Choroid plexus epithelial cell (primary cell): Measurements from ENCODE around the gene MACF1.

Experiments
- DNase-seq: peaks from one replicate; pipeline ENCODE4 v3.0.0-alpha.2; 2010; ENCODE audit warnings: low read depth
- H3K4me3 ChIP-seq: 2 replicates; pipeline ENCODE4 v1.5.1; 2011; ENCODE audit warnings: low read depth, mild to moderate bottlenecking, control low read depth, low read length, moderate library complexity
- CTCF ChIP-seq: conservative IDR thresholded peaks from 2 replicates; pipeline ENCODE4 v1.5.1; 2011; ENCODE audit warnings: low read depth, mild to moderate bottlenecking, control low read depth, inconsistent platforms, low read length, moderate library complexity

Gene MACF1

GRCh38 chr1:39410915-39411436, 206.5 kb downstream of the MACF1 start:
- DNase-seq: peak; percentile 97
- peak; percentile 94 for TF ChIP-seq CTCF

DNA sequence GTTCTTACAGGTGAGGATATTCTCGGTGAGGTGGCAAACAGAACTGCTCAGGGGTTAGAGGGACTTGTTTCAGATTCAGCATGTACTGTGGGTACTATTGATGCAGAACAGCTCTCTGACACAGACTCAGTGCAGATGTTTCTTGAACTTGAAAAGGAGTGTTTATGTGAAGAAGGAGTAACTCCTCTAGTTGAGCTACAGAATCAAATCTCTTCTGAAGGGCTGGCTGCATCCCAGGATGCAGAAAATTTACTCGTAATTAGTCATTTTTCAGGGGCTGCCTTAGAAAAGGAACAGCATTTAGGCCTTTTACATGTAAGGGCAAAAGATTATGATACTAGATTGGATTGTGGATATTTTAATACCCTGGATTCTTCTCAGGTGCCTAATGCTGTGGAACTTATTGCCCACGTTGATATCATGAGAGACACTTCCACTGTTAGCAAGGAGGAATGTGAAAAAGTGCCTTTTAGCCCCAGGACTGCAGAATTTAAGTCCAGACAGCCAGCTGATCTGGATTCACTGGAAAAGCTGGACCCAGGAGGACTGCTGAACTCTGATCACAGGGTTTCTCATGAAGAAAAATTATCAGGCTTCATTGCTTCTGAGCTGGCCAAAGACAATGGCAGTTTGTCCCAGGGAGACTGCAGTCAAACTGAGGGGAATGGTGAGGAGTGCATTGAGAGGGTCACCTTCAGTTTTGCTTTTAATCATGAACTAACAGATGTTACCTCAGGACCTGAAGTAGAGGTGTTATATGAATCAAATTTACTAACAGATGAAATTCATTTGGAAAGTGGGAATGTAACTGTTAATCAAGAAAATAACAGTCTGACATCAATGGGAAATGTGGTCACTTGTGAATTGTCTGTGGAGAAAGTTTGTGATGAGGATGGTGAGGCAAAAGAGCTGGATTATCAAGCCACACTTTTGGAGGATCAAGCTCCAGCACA, 207.3 kb downstream of the MACF1 start:
- peak overlapping the region; percentile 76 for H3K4me3 ChIP-seq
- no peak for DNase-seq
- no peak for TF ChIP-seq CTCF

More at GRCh38 chr1:39410915-39411436, 206.5 kb downstream of the MACF1 start:
- H3K4me3 ChIP-seq: peak overlapping the region; percentile 76

- no peak overlapping the region for H3K4me3 ChIP-seq
- DNase-seq: no peak
- TF ChIP-seq CTCF: no peak
These were observed 208.4 kb downstream of the MACF1 start for GRCh38 chr1:39412892-39413291.

DNA sequence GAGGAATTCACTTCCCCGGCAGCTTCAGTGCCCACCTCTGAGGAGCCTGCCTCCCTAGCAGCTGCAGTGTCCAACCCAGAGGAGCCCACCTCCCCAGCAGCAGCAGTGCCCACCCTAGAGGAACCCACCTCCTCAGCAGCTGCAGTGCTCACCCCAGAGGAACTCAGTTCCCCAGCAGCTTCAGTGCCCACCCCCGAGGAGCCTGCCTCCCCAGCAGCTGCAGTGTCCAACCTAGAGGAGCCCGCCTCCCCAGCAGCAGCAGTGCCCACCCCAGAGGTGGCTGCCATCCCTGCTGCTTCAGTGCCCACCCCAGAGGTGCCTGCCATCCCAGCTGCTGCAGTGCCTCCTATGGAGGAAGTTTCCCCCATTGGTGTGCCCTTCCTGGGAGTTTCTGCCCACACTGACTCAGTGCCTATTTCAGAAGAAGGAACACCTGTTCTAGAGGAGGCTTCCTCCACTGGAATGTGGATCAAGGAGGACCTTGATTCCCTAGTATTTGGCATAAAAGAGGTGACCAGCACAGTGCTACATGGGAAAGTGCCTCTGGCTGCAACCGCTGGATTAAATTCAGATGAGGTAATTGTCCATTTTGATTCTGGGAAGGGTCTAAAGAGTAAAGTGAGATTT, 209.5 kb downstream of the MACF1 start:
- no peak for DNase-seq
- H3K4me3 ChIP-seq: peak overlapping the region; percentile 2
- TF ChIP-seq CTCF: no peak

- DNase-seq: no peak
- no peak overlapping the region for H3K4me3 ChIP-seq
- TF ChIP-seq CTCF: no peak
These were observed 211.1 kb downstream of the MACF1 start for GRCh38 chr1:39415553-39415952.

GRCh38 chr1:39416609-39417008, 212.1 kb downstream of the MACF1 start:
- no peak for TF ChIP-seq CTCF
- DNase-seq: no peak
- H3K4me3 ChIP-seq: no peak overlapping the region
